OCI-LY7 (cell line): ENCODE measurements around the gene CERS6. TPM values are rescaled to one million over a fixed set of nuclear protein-coding genes. Genes with fewer than 3 reads are reported as not detected.

ENCODE experiments used
- BruUV-seq: library from RNA; stranded (reverse); fragments of 400-500 nt; replicated peaks from 2 replicates; lab custom pipeline; 2021; lab: Mats Ljungman, UMichigan
- CTCF ChIA-PET: fragments of 300-600 bp; sonication (Branson Sonifier 250); formaldehyde crosslinking; loops from one replicate; lab custom pipeline; 2022; ENCODE audit warnings: antibody characterized with exemption; ENCODE audit not compliant: unreplicated experiment; lab: Charles Lee
- POLR2A ChIA-PET: fragments of 300-600 bp; sonication (Branson Sonifier 250); formaldehyde crosslinking; loops from one replicate; lab custom pipeline; 2022; ENCODE audit warnings: antibody characterized with exemption; lab: Charles Lee
- DNase-seq: peaks from one replicate; pipeline ENCODE4 v3.0.0-alpha.2; 2015; ENCODE audit warnings: low spot score
- H2AFZ ChIP-seq: fragments of 200-600 bp; sonication (generic), shearing (Covaris generic); 2 replicates; pipeline ENCODE4 v1.6.1; 2014; ENCODE audit warnings: mild to moderate bottlenecking, antibody characterized with exemption, low read length, moderate library complexity
- H3K27ac ChIP-seq: fragments of 200-600 bp; sonication (generic); 2 replicates; pipeline ENCODE4 v1.5.1; 2014; ENCODE audit warnings: mixed run types, low read depth, mild to moderate bottlenecking, moderate library complexity, low read length, inconsistent platforms; ENCODE audit not compliant: poor library complexity, severe bottlenecking
- H3K36me3 ChIP-seq: fragments of 200-600 bp; sonication (generic); 2 replicates; pipeline ENCODE4 v1.6.1; 2014; ENCODE audit warnings: mild to moderate bottlenecking, antibody characterized with exemption, low read length, moderate library complexity, mixed read lengths; ENCODE audit not compliant: insufficient read depth
- H3K4me1 ChIP-seq: fragments of 200-600 bp; sonication (generic); 2 replicates; pipeline ENCODE4 v1.5.1; 2014; ENCODE audit warnings: mild to moderate bottlenecking, low read length; ENCODE audit not compliant: insufficient read depth, poor library complexity, severe bottlenecking
- H3K4me2 ChIP-seq: fragments of 200-600 bp; sonication (generic); 2 replicates; pipeline ENCODE4 v1.6.1; 2014; ENCODE audit warnings: mild to moderate bottlenecking, low read length
- H3K4me3 ChIP-seq: fragments of 200-600 bp; sonication (generic); 2 replicates; pipeline ENCODE4 v1.5.1; 2014; ENCODE audit warnings: mild to moderate bottlenecking, low read depth, low read length; ENCODE audit not compliant: poor library complexity, severe bottlenecking
- H3K79me2 ChIP-seq: fragments of 200-600 bp; sonication (generic); 2 replicates; pipeline ENCODE4 v1.6.1; 2016; ENCODE audit warnings: low read depth, mild to moderate bottlenecking, low read length, moderate library complexity, mixed read lengths; ENCODE audit not compliant: insufficient read depth
- H3K9me2 ChIP-seq: fragments of 200-600 bp; sonication (generic); 2 replicates; pipeline ENCODE4 v1.6.1; 2016; ENCODE audit warnings: mild to moderate bottlenecking, low read length, mixed read lengths; ENCODE audit not compliant: insufficient read depth
- H3K9me3 ChIP-seq: fragments of 200-600 bp; sonication (generic); 2 replicates; pipeline ENCODE4 v1.6.1; 2014; ENCODE audit warnings: mild to moderate bottlenecking, mixed run types, low read length, mixed read lengths
- H4K20me1 ChIP-seq: fragments of 200-600 bp; sonication (generic); 2 replicates; pipeline ENCODE4 v1.6.1; 2014; ENCODE audit warnings: mild to moderate bottlenecking, antibody characterized with exemption, low read length, moderate library complexity, mixed read lengths; ENCODE audit not compliant: insufficient read depth
- EZH2phosphoT487 ChIP-seq: fragments of 200-600 bp; sonication (generic); IDR thresholded peaks from 2 replicates; pipeline ENCODE4 v1.6.1; 2018; ENCODE audit warnings: low read depth, borderline replicate concordance, mild to moderate bottlenecking, mixed run types, antibody characterized with exemption, low read length, moderate library complexity, mixed read lengths
- intact Hi-C: fragments of 100-400 bp; cut with micrococcal nuclease; formaldehyde crosslinking; loops from one replicate; pipeline ENCODE4 v1.10.0; 2022; ENCODE audit not compliant: unreplicated experiment
- total RNA-seq, 2 experiments: library from RNA; depleted of rRNA in 1 of 2; stranded (reverse); fragments of >200 nt in 1 of 2; shearing (Covaris generic) in 1 of 2; gene quantifications; 2 replicates each; pipeline ENCODE4 v1.2.3, GENCODE V29; 2014 to 2022
- TF ChIP-seq, protein P1 (sequence below): fragments of 200-600 bp; sonication (generic); conservative IDR thresholded peaks from 2 replicates; pipeline ENCODE4 v1.5.1; 2014; ENCODE audit warnings: mild to moderate bottlenecking, antibody characterized with exemption, low read length, moderate library complexity, mixed read lengths

Gene CERS6
- total RNA-seq, 2 experiments from 2014 or later, result 0.04 TPM; not detected in 1

DNA sequence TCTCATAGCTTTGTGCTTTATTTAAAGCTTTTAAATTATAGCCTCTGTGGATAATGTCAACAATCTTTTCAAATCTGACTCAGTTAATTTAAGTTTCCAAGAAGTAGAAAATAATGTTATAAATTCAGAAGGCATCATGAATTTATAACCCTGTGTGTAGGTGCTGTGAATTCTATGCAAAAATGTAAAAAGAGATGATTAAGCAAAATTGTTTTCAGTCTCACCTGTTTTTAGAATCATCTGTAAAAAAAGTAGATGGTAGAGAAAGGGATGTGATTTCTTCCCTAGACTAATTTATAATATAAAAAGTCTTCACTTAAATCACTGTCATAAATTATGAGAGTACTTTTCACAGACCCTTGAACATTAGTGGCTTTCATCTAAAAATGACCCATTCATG lies 260.8 kb downstream of the CERS6 start:
- POLR2A ChIA-PET, result interaction anchor here (1.0 kb wide), 1 partner anchor 9 kb away, joined by 5 read pairs; no protein-coding TSS in a partner anchor
- no peak overlapping the region for H3K27ac ChIP-seq
- intact Hi-C loops, result no loop called here
- H3K9me3 ChIP-seq, result no peaks in the 10 kb centered on the region
- H2AFZ ChIP-seq, result no peak overlapping the region
- H3K4me3 ChIP-seq, result no peak overlapping the region
- no peak for DNase-seq
- no peaks in the 10 kb centered on the region for H3K36me3 ChIP-seq
- TF ChIP-seq EZH2phosphoT487, result no peak
- TF ChIP-seq, protein P1, sequence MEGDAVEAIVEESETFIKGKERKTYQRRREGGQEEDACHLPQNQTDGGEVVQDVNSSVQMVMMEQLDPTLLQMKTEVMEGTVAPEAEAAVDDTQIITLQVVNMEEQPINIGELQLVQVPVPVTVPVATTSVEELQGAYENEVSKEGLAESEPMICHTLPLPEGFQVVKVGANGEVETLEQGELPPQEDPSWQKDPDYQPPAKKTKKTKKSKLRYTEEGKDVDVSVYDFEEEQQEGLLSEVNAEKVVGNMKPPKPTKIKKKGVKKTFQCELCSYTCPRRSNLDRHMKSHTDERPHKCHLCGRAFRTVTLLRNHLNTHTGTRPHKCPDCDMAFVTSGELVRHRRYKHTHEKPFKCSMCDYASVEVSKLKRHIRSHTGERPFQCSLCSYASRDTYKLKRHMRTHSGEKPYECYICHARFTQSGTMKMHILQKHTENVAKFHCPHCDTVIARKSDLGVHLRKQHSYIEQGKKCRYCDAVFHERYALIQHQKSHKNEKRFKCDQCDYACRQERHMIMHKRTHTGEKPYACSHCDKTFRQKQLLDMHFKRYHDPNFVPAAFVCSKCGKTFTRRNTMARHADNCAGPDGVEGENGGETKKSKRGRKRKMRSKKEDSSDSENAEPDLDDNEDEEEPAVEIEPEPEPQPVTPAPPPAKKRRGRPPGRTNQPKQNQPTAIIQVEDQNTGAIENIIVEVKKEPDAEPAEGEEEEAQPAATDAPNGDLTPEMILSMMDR, result no peak
- H3K4me2 ChIP-seq, result no peak overlapping the region
- BruUV-seq, result no TSS peak
- CTCF ChIA-PET, result no interaction called here
- H3K79me2 ChIP-seq, result no peaks in the 10 kb centered on the region
- peaks cover 8% of the 10 kb centered on the region for H3K4me1 ChIP-seq
- no peaks in the 10 kb centered on the region for H3K9me2 ChIP-seq
- H4K20me1 ChIP-seq, result no peaks in the 10 kb centered on the region

DNA sequence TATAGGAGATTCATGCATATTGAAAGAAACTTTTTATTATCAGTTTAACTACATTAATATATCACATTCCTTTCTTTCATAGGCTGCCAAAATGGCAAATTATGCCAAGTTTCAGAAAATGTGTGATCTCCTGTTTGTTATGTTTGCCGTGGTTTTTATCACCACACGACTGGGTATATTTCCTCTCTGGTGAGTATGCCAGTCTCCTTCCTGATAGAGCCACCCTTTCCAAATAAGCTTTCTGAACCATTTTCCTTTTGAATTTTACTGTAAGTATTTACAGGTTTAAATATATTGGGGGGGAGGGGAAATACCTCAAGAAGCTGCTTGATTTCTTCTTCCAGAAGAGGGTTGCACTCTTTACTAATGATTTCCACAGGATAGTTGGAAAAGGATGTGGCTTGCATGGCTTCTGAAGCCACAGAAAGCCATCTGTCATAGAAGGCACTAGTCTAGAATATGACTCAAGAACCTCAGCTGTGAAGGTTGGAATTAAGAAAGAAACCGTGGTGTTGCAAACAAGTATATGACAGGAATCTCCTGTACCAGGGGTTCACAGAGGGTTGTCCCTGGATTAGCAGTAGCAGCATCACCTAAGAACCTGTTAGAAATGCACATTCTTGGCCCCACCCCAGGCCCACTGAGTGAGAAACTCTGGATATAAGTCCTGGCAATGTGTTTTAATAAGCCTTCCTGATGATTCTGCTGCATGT lies 261.9 kb downstream of the CERS6 start:
- H3K9me2 ChIP-seq, result no peaks in the 10 kb centered on the region
- H3K4me1 ChIP-seq, result no peaks in the 10 kb centered on the region
- CTCF ChIA-PET, result no interaction called here
- no peaks in the 10 kb centered on the region for H3K9me3 ChIP-seq
- H3K27ac ChIP-seq, result no peak overlapping the region
- H2AFZ ChIP-seq, result no peak overlapping the region
- H3K4me3 ChIP-seq, result no peak overlapping the region
- intact Hi-C loops, result no loop called here
- POLR2A ChIA-PET, result no interaction called here
- no peak overlapping the region for H3K4me2 ChIP-seq
- no peak for DNase-seq
- H4K20me1 ChIP-seq, result no peaks in the 10 kb centered on the region
- no TSS peak for BruUV-seq
- H3K79me2 ChIP-seq, result no peaks in the 10 kb centered on the region
- no peak for TF ChIP-seq EZH2phosphoT487
- TF ChIP-seq, protein P1, result no peak
- H3K36me3 ChIP-seq, result no peaks in the 10 kb centered on the region

DNA sequence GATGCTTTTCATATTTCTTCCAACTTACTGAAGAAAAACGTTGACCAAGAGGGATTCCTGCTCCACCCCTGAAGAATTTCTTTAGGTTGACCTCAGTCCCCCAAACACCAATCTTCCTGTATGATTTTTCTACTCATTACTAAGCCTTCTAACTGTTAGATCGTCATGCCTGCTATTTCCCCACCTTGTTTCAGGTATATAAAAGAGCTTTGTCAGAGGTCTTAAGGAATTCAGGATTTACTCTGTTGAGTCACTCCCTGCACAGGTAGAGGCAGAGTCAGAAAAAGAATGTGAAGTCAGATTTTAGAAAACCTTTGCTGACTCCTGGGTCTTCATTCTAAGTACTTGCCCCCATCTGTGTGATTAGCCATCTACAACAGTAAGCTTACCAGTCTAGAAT lies 262.6 kb downstream of the CERS6 start:
- no peak overlapping the region for H3K4me3 ChIP-seq

More for the DNA sequence above, 262.6 kb downstream of the CERS6 start:
- no TSS peak for BruUV-seq
- Histone ChIP-seq H3K79me2 (no peaks in the 10 kb centered on the region), H3K9me3 (no peaks in the 10 kb centered on the region), H3K4me1 (no peaks in the 10 kb centered on the region), H4K20me1 (no peaks in the 10 kb centered on the region), H2AFZ (no peak overlapping the region), H3K9me2 (no peaks in the 10 kb centered on the region), H3K36me3 (no peaks in the 10 kb centered on the region), H3K4me2 (no peak overlapping the region), H3K27ac (no peak overlapping the region)
- intact Hi-C loops, result no loop called here
- no peak for DNase-seq
- no peak for TF ChIP-seq EZH2phosphoT487
- TF ChIP-seq, protein P1, result no peak
- POLR2A ChIA-PET, result interaction anchor here (0.5 kb wide), 1 partner anchor 101 kb away, joined by 3 read pairs; no protein-coding TSS in a partner anchor
- CTCF ChIA-PET, result no interaction called here
